ENCODE results near the gene MPI. TPM values are rescaled to one million over a fixed set of nuclear protein-coding genes. Genes with fewer than 3 reads are reported as not detected.

The MPI gene
- total RNA-seq = 68.1 and 69.2 TPM in 2 replicates

- intact Hi-C loops (cut with micrococcal nuclease) = loop anchor here (1.0 kb wide), 5 partner anchors 11 to 255 kb away; partner anchors contain the start of genes FAM219B, SCAMP2 and ULK3
These were observed at the start of gene MPI for GRCh38 chr15:74889883-74890664. Gene MPI, plus strand, starts transcription at chr15:74890042. Its CDS starts 32 bp downstream, at chr15:74890074.

GRCh38 chr15:74840851-74841775 is 48.7 kb upstream of the MPI start:
- intact Hi-C loops (cut with micrococcal nuclease) = no loop called here

GRCh38 chr15:74841891-74842373 is 47.9 kb upstream of the MPI start:
- intact Hi-C loops (cut with micrococcal nuclease) = loop anchor here (2.0 kb wide), 3 partner anchors 61 to 611 kb away; partner anchors contain the start of gene ARID3B

GRCh38 chr15:74842581-74843444 is 47.0 kb upstream of the MPI start, which contains the start of gene ULK3:
Gene ULK3, minus strand, starts transcription at chr15:74843156. Its CDS starts 51 bp downstream, at chr15:74843105.
- intact Hi-C loops (cut with micrococcal nuclease) = loop anchor here (1.0 to 2.0 kb wide), 10 partner anchors 30 to 610 kb away; partner anchors contain the start of genes ARID3B, COX5A, FAM219B and PPCDC

- intact Hi-C loops (cut with micrococcal nuclease) = loop anchor here (1.0 to 2.0 kb wide), 10 partner anchors 30 to 609 kb away; partner anchors contain the start of genes ARID3B, COX5A, FAM219B and PPCDC
These were observed 46.4 kb upstream of the MPI start for GRCh38 chr15:74843445-74843828.

GRCh38 chr15:74843891-74844299 is 45.9 kb upstream of the MPI start:
- intact Hi-C loops (cut with micrococcal nuclease) = loop anchor here (1.0 to 2.0 kb wide), 10 partner anchors 29 to 609 kb away; partner anchors contain the start of genes ARID3B, COX5A, FAM219B and PPCDC

GRCh38 chr15:74844319-74845207 is 45.3 kb upstream of the MPI start:
- intact Hi-C loops (cut with micrococcal nuclease) = loop anchor here (1.0 kb wide), 2 partner anchors 26 to 57 kb away; no protein-coding TSS in a partner anchor

GRCh38 chr15:74845208-74845568 is 44.7 kb upstream of the MPI start:
- intact Hi-C loops (cut with micrococcal nuclease) = loop anchor here (1.0 kb wide), 2 partner anchors 25 to 56 kb away; no protein-coding TSS in a partner anchor

GRCh38 chr15:74845581-74845980 is 44.3 kb upstream of the MPI start:
- intact Hi-C loops (cut with micrococcal nuclease) = loop anchor here (1.0 kb wide), 2 partner anchors 25 to 56 kb away; no protein-coding TSS in a partner anchor

- intact Hi-C loops (cut with micrococcal nuclease) = no loop called here
These were observed 42.4 kb upstream of the MPI start for GRCh38 chr15:74847432-74847831.

GRCh38 chr15:74850393-74850792 is 39.4 kb upstream of the MPI start:
- intact Hi-C loops (cut with micrococcal nuclease) = no loop called here

GRCh38 chr15:74851960-74852359 is 37.9 kb upstream of the MPI start:
- intact Hi-C loops (cut with micrococcal nuclease) = no loop called here

GRCh38 chr15:74854453-74855022 is 35.3 kb upstream of the MPI start:
- intact Hi-C loops (cut with micrococcal nuclease) = no loop called here

GRCh38 chr15:74855857-74856256 is 34.0 kb upstream of the MPI start:
- intact Hi-C loops (cut with micrococcal nuclease) = no loop called here

- intact Hi-C loops (cut with micrococcal nuclease) = no loop called here
These were observed 33.3 kb upstream of the MPI start for GRCh38 chr15:74856537-74856936.

GRCh38 chr15:74857082-74857655 is 32.7 kb upstream of the MPI start:
- intact Hi-C loops (cut with micrococcal nuclease) = no loop called here

- intact Hi-C loops (cut with micrococcal nuclease) = no loop called here
These were observed 32.0 kb upstream of the MPI start for GRCh38 chr15:74857671-74858368.

- intact Hi-C loops (cut with micrococcal nuclease) = no loop called here
These were observed 31.5 kb upstream of the MPI start for GRCh38 chr15:74858369-74858740.

Measured in T-helper 1 cell treated with Interleukin-12 subunit alpha and Interleukin-12 subunit beta and Interleukin-4 antibody, amounts not matched to agents 30 ng/mL and 1 ng/mL, for 36 hours (primary cell).